GM23248 (cell line): Measurements from ENCODE around the gene CCL17. TPM values are rescaled to one million over a fixed set of nuclear protein-coding genes. Genes with fewer than 3 reads are reported as not detected.

ENCODE experiments used
- DNase-seq: peaks from one replicate; pipeline ENCODE4 v3.0.0-alpha.2; 2015
- H2AFZ ChIP-seq: fragments of 200-600 bp; sonication (generic); 2 replicates; pipeline ENCODE4 v1.6.1; 2016; ENCODE audit warnings: antibody characterized with exemption
- H3F3A ChIP-seq: fragments of 200-600 bp; sonication (generic); 2 replicates; pipeline ENCODE4 v1.6.1; 2016; ENCODE audit warnings: mild to moderate bottlenecking, antibody characterized with exemption, mixed run types; ENCODE audit not compliant: insufficient read depth
- H3K27ac ChIP-seq: fragments of 200-600 bp; sonication (generic); 2 replicates; pipeline ENCODE4 v1.5.1; 2016; ENCODE audit warnings: mild to moderate bottlenecking
- H3K27me3 ChIP-seq: fragments of 200-600 bp; sonication (generic); replicated peaks from 2 replicates; pipeline ENCODE4 v1.6.1; 2016; ENCODE audit warnings: mild to moderate bottlenecking; ENCODE audit not compliant: insufficient read depth
- H3K36me3 ChIP-seq: fragments of 200-600 bp; sonication (generic); 2 replicates; pipeline ENCODE4 v1.6.1; 2016; ENCODE audit warnings: low read depth, mild to moderate bottlenecking
- H3K4me1 ChIP-seq: fragments of 200-600 bp; sonication (generic); 2 replicates; pipeline ENCODE4 v1.6.1; 2016; ENCODE audit warnings: mild to moderate bottlenecking; ENCODE audit not compliant: insufficient read depth
- H3K4me2 ChIP-seq: fragments of 200-600 bp; sonication (generic); one replicate; pipeline ENCODE4 v1.6.1; 2016; ENCODE audit warnings: mild to moderate bottlenecking; ENCODE audit not compliant: unreplicated experiment
- H3K4me3 ChIP-seq: fragments of 200-600 bp; sonication (generic); 2 replicates; pipeline ENCODE4 v1.5.1; 2016; ENCODE audit warnings: mild to moderate bottlenecking
- H3K79me2 ChIP-seq: fragments of 200-600 bp; sonication (generic); 2 replicates; pipeline ENCODE4 v1.6.1; 2016; ENCODE audit warnings: mild to moderate bottlenecking; ENCODE audit not compliant: insufficient read depth
- H3K9ac ChIP-seq: fragments of 200-600 bp; sonication (generic); 2 replicates; pipeline ENCODE4 v1.6.1; 2016; ENCODE audit warnings: mild to moderate bottlenecking
- H3K9me2 ChIP-seq: fragments of 200-600 bp; sonication (generic); 2 replicates; pipeline ENCODE4 v1.6.1; 2016; ENCODE audit warnings: mixed run types, mild to moderate bottlenecking, moderate library complexity; ENCODE audit not compliant: insufficient read depth
- H3K9me3 ChIP-seq: fragments of 200-600 bp; sonication (generic); one replicate; pipeline ENCODE4 v1.6.1; 2017; ENCODE audit warnings: low read depth
- H4K20me1 ChIP-seq: fragments of 200-600 bp; sonication (generic); 2 replicates; pipeline ENCODE4 v1.6.0; 2016; ENCODE audit not compliant: insufficient read depth
- EZH2 ChIP-seq: fragments of 200-600 bp; sonication (generic); IDR thresholded peaks from 2 replicates; pipeline ENCODE4 v1.6.1; 2018; ENCODE audit warnings: antibody characterized with exemption, mild to moderate bottlenecking; ENCODE audit not compliant: insufficient read depth, poor library complexity, severe bottlenecking
- EZH2phosphoT487 ChIP-seq: fragments of 200-600 bp; sonication (generic); IDR thresholded peaks from 2 replicates; pipeline ENCODE4 v1.6.1; 2018; ENCODE audit warnings: antibody characterized with exemption, moderate library complexity, mild to moderate bottlenecking, low read depth; ENCODE audit not compliant: insufficient read depth
- WGBS, 2 experiments: methylation state at CpG; one replicate each; pipeline ENCODE4 v1.1.6; 2015 to 2017; ENCODE audit warnings: low lambda C conversion rate in 2 of 2, low coverage in 1 of 2; ENCODE audit errors: missing lambda C conversion rate in 2 of 2; 5-methylcytosine and 5-hydroxymethylcytosine counted together
- in situ Hi-C: fragments of 300-500 bp; cut with MboI; formaldehyde crosslinking; loops from 2 replicates; pipeline ENCODE4 v1.15.0; 2020
- polyA plus RNA-seq: library from polyadenylated mRNA; unstranded; fragments of >200 nt; fragmentation: Nextera tagmentation; extraction: Ambion mirVana; gene quantifications from 2 replicates; pipeline ENCODE4 v1.2.1, GENCODE V29; 2016
- total RNA-seq: library from RNA; depleted of rRNA; stranded (reverse); fragments of >200 nt; shearing (Covaris generic); gene quantifications from 2 replicates; pipeline ENCODE4 v1.2.3, GENCODE V29; 2014; rRNA removed

CCL17 gene
- total RNA-seq (not detected in 2 replicates), polyA plus RNA-seq (not detected in 2 replicates)

GRCh38 chr16:57403965-57404817, at the start of gene CCL17:
Gene CCL17 (plus strand): TSS chr16:57404767. CDS start chr16:57413933, 9,166 bp downstream.
- H3F3A ChIP-seq = no peaks in the 10 kb centered on the region
- no peak within 1 kb of the TSS for H2AFZ ChIP-seq
- H4K20me1 ChIP-seq = no peaks in the 10 kb centered on the region
- no peaks in the 10 kb centered on the region; the same call in 1 of the 2 replicates for H3K27me3 ChIP-seq
- H3K36me3 ChIP-seq = no peaks in the 10 kb centered on the region
- H3K9me3 ChIP-seq = no peaks in the 10 kb centered on the region
- H3K9me2 ChIP-seq = no peaks in the 10 kb centered on the region
- H3K4me3 ChIP-seq = no peak within 1 kb of the TSS
- no peaks in the 10 kb centered on the region for H3K79me2 ChIP-seq
- in situ Hi-C loops = no loop called here
- no peak within 1 kb of the TSS for H3K4me2 ChIP-seq
- TF ChIP-seq EZH2 (no peak), EZH2phosphoT487 (no peak)
- no peaks in the 10 kb centered on the region for H3K4me1 ChIP-seq
- H3K9ac ChIP-seq = no peak within 1 kb of the TSS
- no peak within 1 kb of the TSS for H3K27ac ChIP-seq
- 68 to 70% methylated on average over 17 of the region's 17 CpGs for WGBS, 2 experiments
- no peak for DNase-seq

GRCh38 chr16:57355898-57356414, 48.6 kb upstream of the CCL17 start:
- 66 to 67% methylated on average over 5 of the region's 5 CpGs for WGBS, 2 experiments
- H3K9ac ChIP-seq = no peak overlapping the region
- no peak overlapping the region for H3K4me3 ChIP-seq
- no peaks in the 10 kb centered on the region for H3F3A ChIP-seq
- H3K27ac ChIP-seq = no peak overlapping the region
- no peak overlapping the region for H2AFZ ChIP-seq
- TF ChIP-seq EZH2 (no peak), EZH2phosphoT487 (no peak)
- no peaks in the 10 kb centered on the region for H4K20me1 ChIP-seq
- no peaks in the 10 kb centered on the region for H3K79me2 ChIP-seq
- H3K9me3 ChIP-seq = no peaks in the 10 kb centered on the region
- H3K36me3 ChIP-seq = no peaks in the 10 kb centered on the region
- H3K4me1 ChIP-seq = no peaks in the 10 kb centered on the region
- in situ Hi-C loops = no loop called here
- DNase-seq = no peak
- H3K4me2 ChIP-seq = no peak overlapping the region
- H3K27me3 ChIP-seq = peaks cover 12% of the 10 kb centered on the region
- H3K9me2 ChIP-seq = no peaks in the 10 kb centered on the region

GRCh38 chr16:57356547-57356946, 48.0 kb upstream of the CCL17 start:
- DNase-seq = no peak
- Histone ChIP-seq H3K27me3 (peaks cover 14% of the 10 kb centered on the region), H2AFZ (no peak overlapping the region)

GRCh38 chr16:57357330-57358085, 47.1 kb upstream of the CCL17 start:
- no peaks in the 10 kb centered on the region for H3F3A ChIP-seq
- DNase-seq = no peak
- H3K4me3 ChIP-seq = no peak overlapping the region
- H2AFZ ChIP-seq = no peak overlapping the region
- no peak overlapping the region for H3K9ac ChIP-seq
- peaks cover 9% of the 10 kb centered on the region; the same call in 1 of the 2 replicates for H3K27me3 ChIP-seq
- no peak for TF ChIP-seq EZH2
- TF ChIP-seq EZH2phosphoT487 = no peak
- in situ Hi-C loops = no loop called here
- no peaks in the 10 kb centered on the region for H3K9me2 ChIP-seq
- no peak overlapping the region for H3K27ac ChIP-seq
- H3K36me3 ChIP-seq = no peaks in the 10 kb centered on the region
- H3K4me1 ChIP-seq = no peaks in the 10 kb centered on the region
- H3K79me2 ChIP-seq = no peaks in the 10 kb centered on the region
- no peaks in the 10 kb centered on the region for H3K9me3 ChIP-seq
- 67 to 69% methylated on average over 9 of the region's 9 CpGs for WGBS, 2 experiments
- H4K20me1 ChIP-seq = no peaks in the 10 kb centered on the region
- H3K4me2 ChIP-seq = no peak overlapping the region

More at GRCh38 chr16:57356547-57356946, 48.0 kb upstream of the CCL17 start:
- Histone ChIP-seq H3F3A (no peaks in the 10 kb centered on the region), H4K20me1 (no peaks in the 10 kb centered on the region), H3K4me1 (no peaks in the 10 kb centered on the region), H3K4me3 (no peak overlapping the region), H3K9me2 (no peaks in the 10 kb centered on the region), H3K9me3 (no peaks in the 10 kb centered on the region), H3K27ac (no peak overlapping the region), H3K9ac (no peak overlapping the region), H3K36me3 (no peaks in the 10 kb centered on the region), H3K4me2 (no peak overlapping the region), H3K79me2 (no peaks in the 10 kb centered on the region)
- in situ Hi-C loops = no loop called here
- no peak for TF ChIP-seq EZH2
- no peak for TF ChIP-seq EZH2phosphoT487
- WGBS, 2 experiments = 73 to 80% methylated on average over 4 of the region's 4 CpGs
